Measurements from ENCODE around the gene G3BP2.
"Not testable (repeated sequence)": the region's sequence is repeated elsewhere in the genome, so short reads cannot be mapped to it uniquely, and the experiment has no call there.

Gene G3BP2

DNA sequence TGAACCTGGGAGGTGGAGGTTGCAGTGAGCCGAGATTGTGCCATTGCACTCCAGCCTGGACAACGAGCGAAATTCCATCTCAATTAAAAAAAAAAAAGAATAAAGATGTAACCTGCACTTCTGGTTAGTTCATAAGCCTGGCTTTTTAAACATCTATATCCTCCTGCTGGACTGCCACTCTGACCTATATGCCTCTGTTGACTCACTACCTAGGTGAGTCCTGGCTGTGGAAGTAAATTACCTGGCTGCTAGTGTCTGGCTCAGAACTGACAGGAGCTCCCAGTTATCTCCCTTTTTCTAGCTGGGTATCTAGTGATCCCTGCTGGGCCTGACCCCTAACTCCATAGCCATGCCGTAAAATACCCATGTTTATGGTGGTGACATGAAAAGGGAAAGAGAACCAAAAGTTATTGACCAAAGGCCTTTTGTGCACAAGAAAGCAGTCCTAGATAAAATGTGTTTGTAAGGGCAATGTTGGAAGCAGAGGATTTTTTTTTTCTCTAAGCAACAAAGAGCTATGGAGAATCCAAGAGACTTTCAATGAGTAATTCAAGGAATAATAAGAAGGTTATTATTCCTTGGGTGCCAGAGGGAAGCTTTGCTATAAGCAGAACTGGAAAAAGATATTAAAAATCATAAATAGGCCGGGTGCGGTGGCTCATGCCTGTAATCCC, 10.4 kb upstream of the G3BP2 start:
- no peak for DNase-seq

DNA sequence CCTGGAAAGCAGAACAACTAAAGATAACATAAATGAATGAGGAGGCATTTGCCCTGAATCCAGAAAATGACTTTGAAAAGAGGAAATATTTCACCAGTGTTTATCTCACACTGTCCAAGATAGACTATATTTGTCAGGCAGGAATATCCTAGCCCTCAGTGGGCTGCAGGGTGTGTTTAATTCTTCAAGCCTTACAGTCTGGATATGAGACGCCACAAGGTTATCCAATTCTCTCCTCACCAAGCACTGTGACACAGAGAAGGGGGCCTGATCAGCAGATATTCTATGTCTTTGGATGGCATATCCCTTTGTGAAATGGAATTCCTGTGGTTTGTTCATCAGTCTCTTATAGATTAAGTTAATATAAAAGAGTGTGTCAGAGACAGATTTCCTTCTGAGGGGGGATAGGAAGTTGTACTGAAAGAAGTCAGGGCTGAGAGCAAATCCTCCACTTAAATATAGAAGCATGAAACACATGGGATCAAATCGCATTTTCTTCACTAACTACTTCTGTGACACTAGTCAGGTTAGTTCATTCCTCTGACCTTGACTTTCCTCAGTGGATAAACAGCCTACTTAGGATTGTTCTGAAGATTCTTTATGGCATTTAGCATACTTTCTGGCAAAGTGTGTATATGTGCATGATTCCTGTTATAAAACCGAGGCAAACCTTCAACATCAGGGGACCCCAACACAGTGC, 6.8 kb upstream of the G3BP2 start:
- no peak for DNase-seq

DNA sequence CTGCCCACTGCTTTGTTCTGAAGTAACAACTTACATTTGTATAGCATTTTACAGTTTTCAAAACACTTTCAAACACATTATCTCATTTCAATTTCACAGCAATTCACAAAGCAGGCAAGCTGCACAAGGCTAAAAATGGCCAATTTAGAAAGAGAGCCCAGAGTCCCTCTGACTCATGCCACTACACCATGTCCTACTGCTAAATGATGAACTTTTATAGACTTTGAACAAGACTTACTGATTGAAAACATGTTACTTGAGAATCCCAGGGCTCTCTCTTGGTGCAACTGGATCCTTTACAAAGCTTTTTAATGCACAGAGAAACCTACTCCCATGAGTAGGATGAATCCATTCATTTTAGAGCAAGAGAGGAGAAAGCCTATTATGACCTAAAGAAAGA, 5.8 kb upstream of the G3BP2 start:
- DNase-seq = no peak

DNA sequence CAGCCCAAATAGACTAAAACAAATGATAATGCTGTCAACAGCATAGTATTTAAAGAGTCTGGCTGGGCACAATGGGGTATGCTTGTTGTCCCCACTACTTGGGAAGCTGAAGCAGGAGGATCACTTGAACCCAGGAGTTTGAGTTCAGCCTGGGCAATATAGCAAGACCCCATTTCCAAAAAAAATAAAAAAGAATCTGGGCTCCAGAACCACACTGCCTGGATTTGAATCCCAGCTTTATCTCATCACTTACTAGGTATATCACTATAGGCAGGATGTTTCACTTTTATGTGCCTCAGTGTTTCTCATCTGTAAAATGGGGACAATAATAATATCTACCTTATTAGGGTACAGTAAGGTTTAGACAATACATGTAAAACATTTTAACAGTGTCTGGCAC, 5.3 kb upstream of the G3BP2 start:
- no peak for DNase-seq

DNA sequence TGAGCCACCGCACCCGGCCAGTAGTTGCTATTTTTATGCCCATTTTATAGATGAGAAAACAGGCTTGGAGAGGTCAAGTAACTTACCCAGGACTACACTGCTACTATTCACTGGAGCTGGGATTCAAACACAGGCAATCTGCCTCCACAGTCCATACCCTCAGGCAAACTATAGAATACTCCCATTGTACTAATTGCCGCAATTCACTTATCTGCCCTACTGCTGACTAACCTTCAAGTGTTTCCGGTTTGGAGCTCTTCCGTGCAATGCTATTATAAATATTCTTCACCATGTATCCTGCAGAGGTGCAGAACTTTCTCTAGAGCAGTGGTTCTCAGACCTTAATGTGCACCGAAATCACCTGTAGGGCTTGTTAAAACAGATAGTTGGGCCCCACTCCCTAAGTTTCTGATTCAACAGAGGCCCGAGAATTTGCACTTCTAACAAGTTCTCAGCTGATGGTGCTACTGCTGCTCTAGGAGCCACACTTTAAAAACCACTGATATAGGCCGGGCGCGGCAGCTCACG, 1.9 kb upstream of the G3BP2 start:
- no peak for DNase-seq

DNA sequence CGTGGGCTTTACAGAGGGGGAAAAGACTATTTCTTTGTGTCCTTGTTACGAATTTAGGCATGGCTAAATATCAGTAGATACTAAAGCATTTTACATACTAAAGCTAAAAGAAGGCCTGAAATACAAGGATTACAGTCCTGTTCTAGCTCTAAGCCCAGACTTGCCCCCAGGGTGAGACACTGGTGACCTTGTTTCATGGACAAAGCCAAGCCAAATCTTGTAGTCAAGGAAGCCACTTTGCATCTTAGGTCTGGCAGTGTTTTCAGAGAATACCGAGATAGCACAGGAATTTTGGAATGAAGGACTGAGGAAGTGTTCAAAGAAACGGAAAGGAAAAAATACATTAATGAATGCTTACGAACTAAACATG, 733 bp upstream of the G3BP2 start:
- DNase-seq = no peak

DNA sequence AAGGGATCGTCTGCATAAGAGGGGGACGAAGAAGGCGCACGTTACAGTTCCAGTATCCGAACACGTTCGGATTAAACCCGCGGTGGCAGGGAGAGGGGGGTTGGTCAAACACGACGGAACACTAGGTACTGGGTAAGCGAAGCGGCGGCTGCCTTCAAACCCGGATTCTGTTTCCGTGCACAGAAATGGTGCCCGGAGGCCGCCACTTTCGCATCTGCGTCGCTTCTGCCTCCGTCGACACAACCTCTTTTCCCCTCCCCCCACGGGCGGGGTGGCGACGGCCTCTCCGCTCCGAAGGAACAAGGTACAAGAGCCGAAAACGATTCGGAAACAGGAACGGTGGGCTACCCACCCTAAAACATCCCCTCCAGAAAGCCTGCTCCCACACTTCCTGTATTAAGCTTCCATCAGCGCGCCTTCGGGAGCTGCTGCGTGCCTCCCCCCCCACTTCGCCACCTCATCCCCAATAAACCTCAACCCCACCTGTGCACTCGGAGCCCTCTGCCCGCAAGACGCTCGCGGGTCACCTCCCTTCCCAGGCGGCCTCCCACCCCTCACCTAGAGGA, 667 bp downstream of the G3BP2 start:
- peak; percentile 18 to 45 for DNase-seq

DNA sequence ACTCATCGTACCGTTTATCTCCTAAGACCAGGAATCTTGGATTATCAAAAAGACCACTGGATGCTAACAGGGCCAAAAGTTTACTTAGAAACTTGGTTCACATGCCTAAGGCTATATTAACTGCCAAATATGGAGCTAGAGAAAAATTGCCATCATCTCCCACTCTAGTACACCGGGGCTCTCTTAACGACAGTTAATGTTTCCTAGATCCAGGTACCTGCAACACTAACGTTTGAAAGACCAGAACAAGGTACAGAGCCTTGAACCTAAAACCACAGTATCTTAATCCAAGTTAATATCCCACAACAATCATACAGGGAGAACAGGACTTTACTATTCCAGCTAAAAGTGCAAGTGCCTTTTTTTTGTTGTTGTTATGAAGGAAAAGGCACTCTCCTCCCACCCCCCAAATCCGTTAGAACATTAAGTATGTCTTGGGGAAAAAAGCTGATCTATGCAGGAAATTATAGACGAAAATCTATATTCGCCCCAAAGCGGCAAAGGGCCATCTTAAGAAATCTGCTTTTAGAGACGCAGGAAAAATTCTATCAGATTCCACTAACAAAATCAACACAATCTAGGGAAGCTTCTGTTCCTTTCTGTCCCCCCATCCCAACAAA, 1.3 kb downstream of the G3BP2 start:
- DNase-seq = no peak

DNA sequence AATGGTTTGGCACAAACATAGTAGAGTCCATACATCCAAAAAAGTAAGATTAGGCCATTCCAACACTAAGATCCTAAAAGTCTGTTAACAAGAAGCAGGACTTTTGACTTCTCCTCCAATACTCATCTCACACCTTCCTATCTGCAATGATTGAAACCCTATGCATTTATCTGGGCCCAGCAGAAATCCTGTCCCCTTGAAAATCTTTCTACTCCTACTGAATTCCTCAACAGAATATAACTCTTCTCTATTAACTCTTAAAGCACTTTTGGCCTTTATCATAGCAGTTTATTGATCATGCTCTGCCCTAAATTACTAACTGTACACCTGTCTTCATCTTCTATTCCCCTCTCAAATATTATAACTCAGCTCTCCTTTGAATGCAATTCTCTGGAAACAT, 4.6 kb downstream of the G3BP2 start:
- no peak for DNase-seq

DNA sequence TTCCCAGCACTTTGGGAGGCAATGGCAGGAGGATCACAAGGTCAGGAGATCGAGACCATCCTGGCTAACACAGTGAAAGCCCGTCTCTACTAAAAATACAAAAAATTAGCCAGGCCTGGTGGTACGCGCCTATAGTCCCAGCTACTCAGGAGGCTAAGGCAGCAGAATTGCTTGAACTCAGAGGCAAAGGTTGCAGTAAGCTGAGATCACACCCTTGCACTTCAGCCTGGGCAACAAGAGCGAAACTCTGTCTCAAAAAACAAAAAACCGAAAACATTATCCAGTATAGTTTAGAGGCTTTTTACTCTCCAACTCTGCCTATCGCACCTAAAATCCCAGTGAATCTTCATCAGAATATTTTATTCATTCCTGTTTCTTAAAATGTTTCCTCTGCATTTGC, 5.6 kb downstream of the G3BP2 start:
- DNase-seq = not testable (repeated sequence)

DNA sequence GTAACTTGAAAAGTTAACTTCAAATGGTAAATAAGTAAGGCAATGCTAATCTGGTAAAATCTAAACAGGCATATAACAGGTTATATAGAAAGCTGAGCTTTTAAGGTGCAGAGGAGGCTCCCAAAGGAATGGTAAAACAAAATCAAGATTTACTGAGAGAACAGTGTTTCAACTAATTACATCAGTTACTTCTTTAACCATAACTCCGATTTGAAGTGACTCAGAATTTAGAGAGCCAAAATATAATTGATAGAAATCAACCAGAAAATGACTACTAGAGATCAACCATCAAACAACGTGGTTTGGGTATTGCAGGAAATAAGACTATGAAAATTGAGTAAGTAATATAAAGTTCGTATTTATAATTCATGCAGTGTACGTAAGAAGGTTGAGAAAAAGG, 6.9 kb downstream of the G3BP2 start:
- DNase-seq = no peak

DNA sequence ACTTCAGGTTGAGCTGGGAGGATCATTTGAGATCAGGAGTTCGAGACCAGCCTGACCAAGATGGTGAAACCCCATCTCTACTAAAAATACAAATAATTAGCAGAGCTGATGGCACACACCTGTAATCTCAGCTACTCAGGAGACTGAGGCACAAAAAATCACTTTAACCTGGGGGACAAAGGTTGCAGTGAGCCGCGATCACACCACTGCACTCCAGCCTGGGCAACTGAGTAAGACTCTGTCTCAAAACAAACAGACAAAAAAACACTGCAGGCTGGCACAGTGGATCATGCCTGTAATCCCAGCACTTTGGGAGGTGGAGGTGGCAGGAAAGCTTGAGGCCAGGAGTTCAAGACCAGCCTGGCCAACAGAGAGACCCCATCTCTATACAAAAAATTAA, 8.6 kb downstream of the G3BP2 start:
- DNase-seq = not testable (repeated sequence)

DNA sequence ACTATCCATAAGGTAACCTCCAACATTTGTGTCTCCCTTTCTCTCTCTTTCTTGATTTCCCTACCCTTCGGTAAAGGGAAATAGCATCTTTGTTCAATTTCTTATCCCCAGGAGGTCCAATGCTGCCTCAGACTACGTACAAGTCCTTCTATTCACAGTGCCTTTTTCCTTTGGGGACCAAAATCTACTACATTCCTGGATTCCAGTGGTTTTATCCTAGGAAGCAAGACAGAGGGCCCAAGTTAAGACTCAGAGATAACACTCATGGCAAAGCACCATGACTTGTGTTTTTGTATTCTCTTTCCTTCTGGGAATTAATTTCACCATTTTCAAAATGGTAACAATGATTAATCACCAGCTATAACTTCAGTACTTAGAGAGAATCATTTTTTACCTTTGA, 10.6 kb downstream of the G3BP2 start:
- DNase-seq = no peak

DNA sequence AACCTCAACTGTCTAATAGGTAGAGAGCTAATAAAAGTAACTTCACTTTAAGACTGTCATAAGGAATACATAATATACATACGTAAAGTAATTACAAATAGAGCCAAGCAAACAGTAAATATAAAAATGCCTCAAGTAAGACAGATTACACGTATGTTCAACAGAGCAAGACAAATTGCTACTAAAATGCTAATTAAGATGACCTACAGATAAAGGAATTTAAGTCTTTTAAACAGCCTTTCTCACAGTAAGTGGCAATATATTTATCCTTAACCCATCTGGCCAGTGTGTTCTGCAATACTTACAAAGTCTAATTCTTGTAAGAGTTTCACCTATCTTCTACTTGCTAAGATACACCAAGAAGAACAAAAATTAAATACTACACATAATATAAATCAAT, 12.7 kb downstream of the G3BP2 start:
- DNase-seq = no peak

DNA sequence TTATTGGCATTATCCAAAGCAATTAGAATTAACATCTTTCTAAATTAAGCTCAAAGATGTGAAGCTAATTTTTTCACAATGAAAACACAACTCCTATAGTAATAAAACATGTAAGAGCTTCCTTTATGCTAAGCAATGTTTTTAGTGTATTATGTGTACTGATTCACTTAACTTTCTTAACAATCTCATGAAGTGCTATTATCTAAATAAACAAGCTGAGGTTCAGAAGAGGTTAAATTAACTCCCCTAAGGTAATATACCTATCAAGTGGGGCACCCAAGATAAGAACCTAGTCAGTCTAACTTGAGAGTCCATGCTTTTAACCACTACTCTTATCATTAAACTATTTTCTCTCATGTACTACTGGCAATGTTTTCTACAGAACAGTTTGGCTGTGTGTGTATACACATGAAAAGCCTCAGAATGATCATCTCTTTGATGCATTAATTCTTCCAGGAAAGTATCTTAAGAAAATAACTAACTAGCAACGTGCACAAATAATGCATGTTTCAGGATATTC, 13.6 kb downstream of the G3BP2 start:
- DNase-seq = no peak

DNA sequence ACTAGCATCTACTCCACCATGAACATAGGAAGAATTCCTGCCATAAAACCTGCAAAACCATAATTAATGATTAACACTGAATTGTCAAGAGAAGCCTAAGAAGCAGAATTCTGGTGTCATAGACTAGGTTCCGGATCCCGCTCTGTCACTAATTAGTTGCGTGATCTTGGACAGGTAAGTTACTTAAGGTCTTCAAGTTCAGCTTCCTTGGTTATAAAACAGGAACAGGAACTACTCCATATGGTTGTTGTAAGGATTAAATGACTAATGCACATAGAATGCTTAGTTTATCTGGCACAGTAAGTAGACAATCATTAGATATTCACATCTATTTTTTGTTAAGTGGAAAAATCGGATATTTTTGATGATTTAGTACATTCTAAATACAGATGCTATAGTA, 14.3 kb downstream of the G3BP2 start:
- no peak for DNase-seq

DNA sequence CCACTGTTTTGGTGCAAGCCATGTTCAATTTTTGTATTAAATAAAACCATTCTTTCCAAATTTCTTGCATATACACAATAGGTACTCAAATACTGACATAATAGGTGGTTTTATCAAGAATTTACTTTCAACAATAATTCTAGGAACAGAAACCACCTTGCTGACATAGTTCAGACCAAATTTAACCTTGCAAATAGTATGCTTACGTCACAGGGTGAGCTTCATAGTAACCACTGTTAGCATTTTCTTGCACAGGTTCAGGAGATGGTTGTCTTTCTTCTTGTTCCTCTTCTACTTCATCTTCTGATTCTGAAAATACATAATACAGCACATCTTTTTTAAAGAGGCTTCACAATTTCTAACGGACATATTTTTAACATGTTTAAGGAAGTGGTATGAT, 17.6 kb downstream of the G3BP2 start:
- no peak for DNase-seq

DNA sequence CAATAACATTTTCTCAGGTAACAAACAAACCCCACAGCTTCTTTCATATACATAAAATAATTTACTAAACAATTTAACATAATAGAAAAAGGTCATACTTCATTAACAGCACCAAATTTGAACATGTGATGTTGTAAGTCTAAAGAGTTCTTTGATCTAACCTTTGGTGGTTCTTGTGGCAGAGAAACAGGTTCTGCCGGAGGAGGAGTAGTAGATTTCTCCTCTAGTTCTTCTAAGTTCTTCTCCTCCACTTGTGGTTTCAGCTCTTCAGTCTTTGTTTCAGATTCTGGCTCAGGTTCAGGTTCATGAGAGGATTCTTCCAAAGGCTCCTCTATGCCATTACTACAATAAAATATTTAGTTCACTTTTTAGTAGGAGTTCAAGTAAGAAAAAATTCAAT, 18.3 kb downstream of the G3BP2 start:
- DNase-seq = no peak

DNA sequence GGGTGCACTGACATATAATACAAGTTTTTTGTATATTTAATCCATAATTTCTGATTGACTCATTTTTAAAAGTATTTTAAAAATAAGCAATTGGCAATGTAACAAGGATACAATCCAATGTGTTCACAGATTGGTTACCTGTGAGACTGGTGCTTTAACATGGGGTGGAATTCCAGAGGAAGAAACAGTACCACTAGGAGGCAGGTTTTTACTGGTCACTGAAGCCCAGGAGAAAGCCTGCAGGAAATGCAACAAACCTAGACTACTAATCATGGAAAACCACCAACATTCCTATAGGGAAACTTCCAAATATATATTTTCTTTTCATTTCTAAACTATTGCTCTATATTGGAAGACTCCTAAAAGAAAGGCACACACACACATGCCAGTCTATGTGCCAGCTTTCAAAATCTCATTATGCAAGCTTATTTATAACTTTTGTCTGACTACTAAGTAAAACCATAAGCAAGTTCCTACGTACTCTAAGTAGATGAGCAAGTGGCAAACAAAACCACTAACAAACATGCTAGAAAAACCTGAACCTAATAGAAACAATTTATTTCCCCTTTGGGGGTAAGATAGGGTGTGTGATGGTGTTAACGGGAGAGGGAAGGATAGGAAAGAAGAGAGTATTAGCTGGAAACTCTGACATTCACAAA, 19.2 kb downstream of the G3BP2 start:
- DNase-seq = no peak

DNA sequence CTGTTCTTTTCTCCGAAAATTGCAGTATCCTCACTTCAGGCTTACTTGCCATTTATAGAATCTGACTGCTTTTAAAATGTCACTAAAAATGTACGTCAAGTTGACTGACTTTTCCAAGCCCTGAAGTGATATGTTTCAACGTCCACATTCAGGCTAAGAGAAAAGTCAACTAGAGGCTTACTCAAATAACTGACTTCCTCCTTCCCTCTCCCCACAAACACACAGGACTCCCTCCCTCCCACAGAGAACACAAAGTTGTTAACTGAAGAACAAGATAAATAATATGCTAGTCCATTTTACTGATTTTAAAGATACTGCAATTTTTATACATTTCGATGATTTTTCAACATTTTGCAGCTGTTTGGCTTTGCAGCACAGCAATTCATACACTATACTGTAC, 29.1 kb downstream of the G3BP2 start:
- DNase-seq = no peak

DNA sequence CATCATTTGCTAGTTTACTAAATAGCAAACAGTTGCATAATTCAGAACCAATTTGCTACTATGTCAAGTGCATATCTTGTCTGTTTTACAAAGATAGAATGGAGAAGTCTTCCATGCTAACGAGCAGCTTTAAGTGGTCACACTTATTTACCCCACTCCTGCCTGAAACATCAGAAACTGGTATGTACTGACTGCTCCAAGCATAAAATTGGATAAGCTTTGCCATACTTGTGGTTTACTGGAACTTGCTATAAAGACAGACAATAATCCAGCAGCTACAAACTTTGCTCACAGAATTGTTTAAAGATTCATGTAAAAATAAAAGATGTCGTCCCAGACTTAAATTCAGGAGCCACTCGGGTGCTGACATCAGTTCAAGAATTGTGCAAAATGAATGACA, 29.6 kb downstream of the G3BP2 start:
- no peak for DNase-seq

DNA sequence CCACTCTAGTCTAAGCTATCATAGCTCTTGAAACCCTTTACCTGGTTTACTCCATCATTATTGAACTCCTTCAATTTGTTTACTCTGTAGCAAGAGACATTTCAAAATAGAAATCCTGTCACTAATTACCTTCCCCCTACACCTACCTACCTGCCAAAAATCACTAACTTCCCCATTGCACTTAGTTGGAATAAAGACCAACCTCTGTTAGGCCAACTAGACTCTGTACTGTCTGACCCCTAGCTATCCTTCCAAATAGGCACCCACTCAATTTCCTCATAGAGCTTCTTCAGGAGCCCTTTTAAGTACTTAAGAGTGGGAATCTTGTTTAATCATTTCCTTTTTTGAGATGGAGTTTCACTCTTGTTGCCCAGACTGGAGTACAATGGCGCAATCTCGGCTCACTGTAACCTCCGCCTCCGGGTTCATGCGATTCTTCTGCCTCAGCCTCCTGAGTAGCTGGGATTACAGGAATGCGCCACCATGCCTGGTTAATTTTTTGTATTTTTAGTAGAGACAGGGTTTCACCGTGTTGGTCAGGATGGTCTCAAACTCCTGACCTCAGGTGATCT, 34.0 kb downstream of the G3BP2 start:
- DNase-seq = no peak

DNA sequence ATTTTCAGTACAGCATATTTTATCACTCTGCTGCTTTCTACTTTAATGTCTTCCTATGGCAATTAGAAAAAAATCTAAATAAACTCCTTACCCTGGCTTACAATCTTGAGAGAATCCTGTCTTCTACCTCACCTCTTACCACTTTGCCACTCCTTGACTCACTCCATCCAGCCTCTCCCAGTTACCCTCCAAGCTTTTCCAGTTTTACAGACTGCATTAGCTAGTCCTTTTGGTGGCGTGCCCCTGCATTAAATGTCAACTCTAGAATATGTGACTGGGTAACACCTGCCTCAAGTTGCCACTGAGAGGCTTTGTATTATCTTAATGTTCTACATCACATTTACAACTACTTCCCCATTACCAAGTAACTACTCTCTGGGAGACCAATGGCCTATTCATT, 35.4 kb downstream of the G3BP2 start:
- DNase-seq = no peak
